Inflammatory macrophage (primary cell): Measurements from ENCODE around the gene WFIKKN2.
"Not testable (repeated sequence)": the region's sequence is repeated elsewhere in the genome, so short reads cannot be mapped to it uniquely, and the experiment has no call there.

Source experiments
- DNase-seq, 2 donors: peaks; one replicate each; pipeline ENCODE4 v3.0.0-alpha.2; 2020 to 2022

Gene WFIKKN2

DNA sequence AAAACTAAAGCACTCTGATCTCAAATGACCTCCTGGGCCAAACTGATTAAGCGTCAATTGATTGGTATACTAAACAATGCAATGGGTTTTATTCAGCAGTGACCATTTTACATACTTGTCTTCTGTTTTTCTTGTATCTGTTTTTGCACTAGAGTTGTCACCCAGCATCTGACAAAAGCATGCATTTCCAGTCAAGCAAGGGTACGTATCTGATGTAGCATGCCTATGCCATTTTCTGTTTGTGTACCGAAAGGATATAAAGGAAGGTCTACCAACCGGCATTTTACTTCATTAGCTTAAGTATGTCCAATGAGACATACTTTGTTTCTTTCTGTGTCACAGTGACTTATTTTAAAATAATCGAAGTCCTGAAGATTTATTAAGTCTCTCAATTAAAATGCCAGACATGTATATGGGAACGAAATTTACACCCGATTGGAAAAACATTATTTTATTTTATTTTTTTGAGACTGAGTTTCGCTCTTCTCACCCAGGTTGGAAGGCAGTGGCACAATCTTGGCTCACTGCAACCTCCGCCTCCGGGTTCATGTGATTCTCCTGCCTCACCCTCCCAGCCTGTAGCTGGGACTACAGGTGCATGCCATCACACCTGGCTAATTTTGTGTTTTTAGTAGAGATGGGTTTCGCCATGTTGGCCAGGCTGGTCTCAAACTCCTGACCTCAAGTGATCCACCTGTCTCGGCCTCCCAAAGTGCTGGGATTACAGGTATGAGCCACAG is 23.3 kb downstream of the WFIKKN2 start:
- DNase-seq = no peak

DNA sequence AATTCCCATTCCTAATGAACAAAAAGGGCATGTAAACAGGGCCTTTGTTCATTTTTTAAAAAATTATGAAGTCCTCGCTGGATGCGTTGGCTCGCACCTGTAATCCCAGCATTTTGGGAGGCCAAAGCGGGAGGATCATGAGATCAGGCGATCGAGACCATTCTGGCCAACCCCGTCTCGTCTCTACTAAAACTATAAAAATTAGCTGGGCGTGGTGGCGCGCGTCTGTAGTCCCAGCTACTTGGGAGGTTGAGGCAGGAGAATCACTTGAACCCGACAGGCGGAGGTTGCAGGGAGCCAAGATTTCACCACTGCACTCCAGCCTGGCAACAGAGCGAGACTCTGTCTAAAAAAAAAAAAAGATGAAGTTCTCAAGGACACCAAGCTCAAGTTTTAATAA is 24.3 kb downstream of the WFIKKN2 start:
- DNase-seq = not testable (repeated sequence)

DNA sequence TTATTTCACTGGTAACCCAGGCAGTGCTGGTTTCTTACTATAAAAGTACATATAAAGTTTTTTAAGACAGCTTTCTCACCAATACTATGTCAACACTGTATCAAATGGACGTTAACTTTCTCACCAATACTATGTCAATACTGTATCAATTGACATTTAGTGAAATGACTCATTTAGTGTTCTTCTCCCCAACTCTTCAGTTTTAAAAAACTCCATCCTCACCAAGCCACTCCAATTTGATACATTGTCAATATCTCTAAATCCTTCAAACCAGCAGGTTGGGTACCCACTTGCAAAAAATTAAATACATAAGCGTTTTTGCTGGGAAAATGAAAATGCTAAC is 25.9 kb downstream of the WFIKKN2 start:
- no peak for DNase-seq

- DNase-seq = no peak
Measured at GRCh38 chr17:50861822-50862528, 26.6 kb downstream of the WFIKKN2 start.

- DNase-seq = peak; percentile 59 to 61
Measured at GRCh38 chr17:50863221-50863843, 27.9 kb downstream of the WFIKKN2 start.

- DNase-seq = no peak
Measured at GRCh38 chr17:50863931-50864330, 28.5 kb downstream of the WFIKKN2 start.

- DNase-seq = no peak
Measured at GRCh38 chr17:50864747-50865059, 29.3 kb downstream of the WFIKKN2 start.

DNA sequence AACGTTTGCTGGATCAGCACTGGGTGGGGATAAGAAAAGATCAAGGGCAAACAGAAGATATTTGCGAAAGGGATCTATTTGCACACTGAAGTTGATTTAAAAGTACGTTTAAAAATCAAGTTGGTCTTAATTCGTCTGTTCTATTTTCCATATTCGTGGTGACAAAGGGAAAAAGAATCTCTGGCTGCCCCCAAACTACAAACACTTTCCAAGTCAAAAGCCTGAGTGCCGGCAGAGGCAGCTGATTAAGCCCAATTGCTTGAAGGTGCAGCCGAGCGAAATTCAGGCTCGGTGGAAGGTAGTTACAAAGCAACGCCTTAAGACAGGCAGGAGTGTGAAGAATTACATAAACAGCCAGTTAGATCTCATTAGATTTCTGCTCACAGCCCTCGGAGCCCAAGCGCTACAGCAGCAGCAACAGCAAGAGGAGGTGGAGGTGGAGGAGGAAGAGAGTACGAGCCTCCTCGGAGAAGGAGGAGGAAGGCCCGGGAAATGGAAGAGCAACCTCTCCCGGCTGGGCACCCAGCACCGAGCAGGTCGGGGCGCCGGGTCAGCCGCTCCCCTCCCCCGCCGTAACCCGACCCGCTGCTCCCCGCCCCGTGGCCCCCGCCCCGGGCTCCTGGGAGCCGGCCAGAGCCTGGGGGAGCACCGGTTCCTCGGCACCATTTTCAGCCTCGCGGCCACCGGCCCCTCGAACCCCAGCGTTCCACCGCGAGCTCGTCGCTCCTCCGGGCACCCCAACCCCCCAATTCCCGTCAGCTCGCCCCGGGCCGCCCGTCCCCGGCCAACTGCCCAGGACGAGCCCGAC is 29.9 kb downstream of the WFIKKN2 start:
- DNase-seq = peak; percentile 25 to 57

- no peak for DNase-seq
Measured at GRCh38 chr17:50865868-50866260, 30.5 kb downstream of the WFIKKN2 start.

DNA sequence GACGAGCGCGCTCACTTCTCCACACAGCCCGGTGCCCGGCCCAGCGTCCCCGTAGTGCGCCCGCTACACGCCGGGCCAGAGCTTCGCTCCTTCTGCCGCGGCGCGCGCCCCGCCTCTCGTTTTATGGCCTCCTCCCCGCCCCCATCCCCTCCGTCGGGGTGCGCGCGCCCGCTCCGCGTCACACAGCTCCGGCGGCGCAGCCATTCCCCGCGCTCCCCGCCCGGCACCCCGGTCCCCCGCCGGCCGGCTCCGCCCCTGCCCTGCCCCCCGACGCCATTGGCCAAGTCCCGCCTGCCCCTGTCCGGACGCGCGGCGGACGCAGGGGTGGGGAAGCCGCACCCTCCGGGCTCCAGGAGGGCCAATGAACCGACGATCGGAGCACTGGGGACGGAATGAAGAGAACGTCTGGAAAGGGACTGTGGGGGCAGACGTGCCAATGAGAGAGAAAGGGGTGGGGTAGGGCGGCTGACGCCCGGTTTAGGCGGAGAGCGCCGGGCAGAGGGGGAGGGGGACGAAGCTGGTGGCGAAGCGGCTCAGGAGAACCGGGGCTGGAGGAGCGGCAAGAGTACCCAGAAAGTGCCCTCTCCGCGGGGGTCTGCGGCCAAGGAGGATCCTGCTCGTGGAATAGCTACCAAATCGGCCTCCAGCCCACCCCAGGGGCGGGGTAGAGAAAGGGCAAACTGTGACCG is 31.0 kb downstream of the WFIKKN2 start, which contains the start of gene TOB1:
TOB1 (minus strand) TSS at position 94 of the 689 bp plus-strand sequence. CDS start 2,337 bp downstream, outside the sequence.
- DNase-seq = peak; percentile 99

DNA sequence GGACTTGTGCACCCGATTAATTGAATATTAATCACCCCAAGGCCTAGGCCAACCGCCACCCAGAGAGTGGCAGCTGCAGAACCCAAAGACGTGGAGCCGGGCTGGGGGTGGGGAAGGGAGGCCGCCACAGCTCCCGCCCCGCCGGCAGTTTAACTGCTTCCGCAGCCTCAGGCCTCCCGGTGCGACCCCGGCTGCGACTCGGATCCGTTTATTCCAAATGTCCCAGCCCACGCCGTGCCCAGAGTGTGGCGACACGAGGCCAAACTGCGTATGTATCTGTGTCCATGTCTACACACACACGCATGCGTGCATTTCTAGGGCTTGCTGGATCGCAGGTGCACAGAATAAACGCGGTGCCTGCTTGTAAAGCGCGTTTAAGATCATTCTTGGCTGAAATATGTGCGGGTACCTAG is 31.6 kb downstream of the WFIKKN2 start:
- peak; percentile 59 to 78 for DNase-seq

GRCh38 chr17:50867363-50868139 is 32.2 kb downstream of the WFIKKN2 start:
- DNase-seq = peak; percentile 94

- no peak for DNase-seq
Measured at GRCh38 chr17:50868140-50868438, 32.7 kb downstream of the WFIKKN2 start.

DNA sequence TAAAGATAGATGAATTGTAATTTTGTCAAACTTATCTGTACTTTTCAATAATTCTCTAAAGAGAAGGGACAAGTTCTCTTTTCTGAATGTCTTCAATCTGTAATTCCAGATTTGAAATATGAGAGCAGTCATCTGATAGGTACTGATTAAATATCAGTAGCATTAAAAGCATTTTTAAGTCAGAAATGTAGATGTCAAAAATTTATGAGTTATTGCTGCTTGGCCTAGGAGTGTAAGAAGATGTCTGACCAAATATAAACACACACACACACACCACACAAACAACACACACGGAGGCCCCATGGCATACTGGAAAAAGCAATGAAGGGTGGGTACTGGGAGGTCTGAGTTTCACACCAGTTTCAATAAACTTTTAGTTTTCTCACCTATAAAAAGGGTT is 33.2 kb downstream of the WFIKKN2 start:
- no peak for DNase-seq

- no peak for DNase-seq
Measured at GRCh38 chr17:50871364-50871763, 36.0 kb downstream of the WFIKKN2 start.

GRCh38 chr17:50871898-50872297 is 36.5 kb downstream of the WFIKKN2 start:
- DNase-seq = no peak

GRCh38 chr17:50872710-50873424 is 37.5 kb downstream of the WFIKKN2 start:
- DNase-seq = peak; percentile 43 to 58

DNA sequence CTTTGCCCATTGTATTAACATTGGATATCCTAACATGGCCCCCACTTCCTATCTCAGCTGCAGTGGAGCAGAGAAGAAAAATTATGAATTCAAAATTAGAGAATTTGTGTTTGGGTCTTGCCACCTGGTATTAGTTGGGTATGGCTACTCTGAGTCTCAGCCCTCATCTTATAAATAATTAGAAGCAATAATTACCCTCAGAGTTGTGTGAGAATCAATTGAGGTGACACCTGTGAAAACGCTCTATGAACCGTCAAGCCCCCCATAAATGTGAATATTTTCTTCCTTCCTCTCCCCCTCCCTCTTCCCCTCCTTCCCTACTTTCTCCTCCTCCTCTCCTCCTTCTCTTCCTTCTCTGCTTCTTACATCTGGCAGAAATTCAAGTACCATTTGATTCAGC is 39.7 kb downstream of the WFIKKN2 start:
- DNase-seq = no peak

GRCh38 chr17:50877042-50877441 is 41.7 kb downstream of the WFIKKN2 start:
- not testable (repeated sequence) for DNase-seq

DNA sequence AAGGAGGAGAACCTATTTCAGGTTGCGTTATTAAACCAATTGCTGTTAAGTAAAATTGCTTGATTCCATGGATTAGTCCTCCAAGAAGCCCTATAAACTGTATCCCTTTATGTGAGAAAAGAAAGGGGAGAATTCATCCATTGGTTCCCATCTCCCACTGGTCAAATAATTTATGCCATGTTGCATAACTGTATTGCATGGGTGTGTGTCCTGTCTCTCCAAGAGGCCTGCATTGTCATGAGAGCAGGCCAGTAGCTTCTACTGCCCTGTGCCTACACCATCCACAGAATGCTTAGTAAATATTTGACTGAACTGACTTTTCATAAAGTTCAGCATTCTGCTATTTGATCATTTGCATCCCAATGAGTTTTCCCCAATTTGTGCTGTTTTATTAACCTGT is 42.5 kb downstream of the WFIKKN2 start:
- no peak for DNase-seq

- no peak for DNase-seq
Measured at GRCh38 chr17:50879086-50879485, 43.7 kb downstream of the WFIKKN2 start.
